ENCODE results near the gene TBX1.

TBX1 gene

GRCh38 chr22:19761725-19762567 is 1.4 kb downstream of the TBX1 start:
- in situ Hi-C loops (cut with HindIII; ENCODE audit: low sequenced_read_pairs) = no loop called here
- H3K4me3 ChIP-seq (ENCODE audit: low read depth, low read length) = no peak overlapping the region
- TF ChIP-seq CTCF (IDR thresholded peaks at IDR 0.05; ENCODE audit: low read depth, low read length, missing control alignments) = no peak
- no peak for DNase-seq (ENCODE audit: low read depth)

- in situ Hi-C loops (cut with HindIII; ENCODE audit: low sequenced_read_pairs) = no loop called here
- no peak overlapping the region for H3K4me3 ChIP-seq (ENCODE audit: low read depth, low read length)
- DNase-seq (ENCODE audit: low read depth) = no peak
- TF ChIP-seq CTCF (IDR thresholded peaks at IDR 0.05; ENCODE audit: low read depth, low read length, missing control alignments) = no peak
Observed at GRCh38 chr22:19762568-19763457, 2.2 kb downstream of the TBX1 start.

- no peak for TF ChIP-seq CTCF (IDR thresholded peaks at IDR 0.05; ENCODE audit: low read depth, low read length, missing control alignments)
- no peak overlapping the region for H3K4me3 ChIP-seq (ENCODE audit: low read depth, low read length)
- in situ Hi-C loops (cut with HindIII; ENCODE audit: low sequenced_read_pairs) = no loop called here
- DNase-seq (ENCODE audit: low read depth) = no peak
Observed at GRCh38 chr22:19763458-19764298, 3.1 kb downstream of the TBX1 start.

GRCh38 chr22:19764299-19764593 is 3.7 kb downstream of the TBX1 start:
- no peak for DNase-seq (ENCODE audit: low read depth)
- no peak for TF ChIP-seq CTCF (IDR thresholded peaks at IDR 0.05; ENCODE audit: low read depth, low read length, missing control alignments)
- no peak overlapping the region for H3K4me3 ChIP-seq (ENCODE audit: low read depth, low read length)
- in situ Hi-C loops (cut with HindIII; ENCODE audit: low sequenced_read_pairs) = no loop called here

- no peak for TF ChIP-seq CTCF (IDR thresholded peaks at IDR 0.05; ENCODE audit: low read depth, low read length, missing control alignments)
Observed at GRCh38 chr22:19764636-19765476, 4.3 kb downstream of the TBX1 start.

More at GRCh38 chr22:19764636-19765476, 4.3 kb downstream of the TBX1 start:
- no peak for DNase-seq (ENCODE audit: low read depth)
- in situ Hi-C loops (cut with HindIII; ENCODE audit: low sequenced_read_pairs) = no loop called here
- H3K4me3 ChIP-seq (ENCODE audit: low read depth, low read length) = no peak overlapping the region
